PFSK-1 (cell line): Measurements from ENCODE around the gene DNAH2.

Source experiments
- POLR2AphosphoS5 ChIP-seq: IDR thresholded peaks from 2 replicates; pipeline ENCODE4 v1.6.1; 2012; ENCODE audit warnings: low read depth, mild to moderate bottlenecking, control low read depth, low read length, moderate library complexity
- REST ChIP-seq, 2 experiments: IDR thresholded peaks; 2 replicates each; pipeline versions ENCODE4 v1.6.1 to v1.8.0; 2011 to 2012; ENCODE audit warnings: low read depth in 2 of 2, low read length in 2 of 2, control low read depth in 1 of 2, inconsistent platforms in 1 of 2, mild to moderate bottlenecking in 1 of 2, moderate library complexity in 1 of 2; ENCODE audit not compliant: insufficient read depth in 1 of 2

DNA sequence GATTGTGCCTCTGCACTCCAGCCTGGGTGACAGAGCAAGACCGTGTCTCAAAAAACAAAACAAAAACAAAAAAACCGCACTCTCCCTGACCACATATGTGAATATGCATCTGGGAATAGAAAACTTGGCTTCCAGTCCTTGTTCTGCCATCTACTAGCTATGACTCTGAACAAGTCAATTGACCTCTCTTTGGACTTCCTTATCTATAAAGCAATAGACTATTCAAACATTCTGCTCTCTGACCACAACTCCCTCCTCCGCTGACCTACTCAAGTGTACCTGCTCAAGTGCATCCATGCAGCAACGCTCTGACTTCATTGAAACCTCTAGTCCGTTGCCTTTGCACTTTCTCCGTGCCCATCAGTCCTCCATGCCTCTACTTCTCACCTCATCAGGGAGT is 63.9 kb downstream of the DNAH2 start:
- TF ChIP-seq REST (IDR thresholded peaks at IDR 0.05; ENCODE audit: insufficient read depth in 1 of 2, low read depth in 2 of 2, low read length in 2 of 2) (no peak), POLR2AphosphoS5 (no peak)
